ENCODE measurements around the gene MAK. TPM values are rescaled to one million over a fixed set of nuclear protein-coding genes. Genes with fewer than 3 reads are reported as not detected.

The MAK gene
- total and polyA plus RNA-seq, 2 experiments from 2014 or later: 0.35 to 1.6 TPM

DNA sequence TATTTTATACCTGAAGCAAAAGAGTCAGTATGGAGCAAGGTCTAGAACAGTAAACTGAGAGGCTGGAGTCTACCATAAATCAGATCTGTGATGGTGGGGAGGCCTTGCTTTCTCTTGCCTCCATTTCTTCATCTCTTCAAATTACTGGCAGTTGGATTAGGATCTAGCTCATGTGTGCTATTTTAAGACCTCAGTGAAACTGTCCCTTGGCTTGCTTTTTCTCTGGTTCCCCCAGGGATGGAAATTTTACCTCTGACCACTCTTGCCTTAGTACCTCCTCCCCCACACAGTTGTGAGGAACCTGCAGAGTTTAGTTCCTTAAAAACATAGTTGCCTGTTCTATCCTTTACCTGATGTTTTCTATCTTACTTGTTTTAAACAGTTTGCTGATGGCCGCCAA, 82.3 kb downstream of the MAK start:
- DNase-seq (ENCODE audit: low spot score) (no peak), ATAC-seq (no peak)
- Mint-ChIP-seq H3K4me1 (peaks cover 3% of the 10 kb centered on the region; the same call in 2 of the 3 replicates), H3K9me3 (no peaks in the 10 kb centered on the region; the same call in 2 of the 3 replicates), H3K36me3 (ENCODE audit: low read depth) (peaks cover 85% of the 10 kb centered on the region), H3K4me3 (no peak overlapping the region), H3K27ac (no peak overlapping the region), H3K27me3 (ENCODE audit: insufficient read depth, low read depth, poor library complexity) (peaks cover 3% of the 10 kb centered on the region)
- Histone ChIP-seq H3K79me2 (replicated peaks; ENCODE audit: insufficient read depth) (peaks cover 68% of the 10 kb centered on the region), H3K4me3 (no peak overlapping the region), H3K27ac (ENCODE audit: low read depth) (no peak overlapping the region), H4K20me1 (replicated peaks; ENCODE audit: insufficient read depth) (peaks cover 25% of the 10 kb centered on the region), H3K4me2 (no peak overlapping the region), H3F3A (replicated peaks; ENCODE audit: low read depth) (0 out of 2 replicates have a peak, but pooled peaks cover 4% of the 10 kb centered on the region), H3K4me1 (ENCODE audit: insufficient read depth) (no peaks in the 10 kb centered on the region), H3K9me2 (ENCODE audit: insufficient read depth) (no peaks in the 10 kb centered on the region), H3K36me3 (ENCODE audit: insufficient read depth) (peaks cover 29% of the 10 kb centered on the region), H3K27me3 (ENCODE audit: insufficient read depth) (no peaks in the 10 kb centered on the region), H2AFZ (no peak overlapping the region)
- TF ChIP-seq EZH2 (IDR thresholded peaks at IDR 0.05; ENCODE audit: low read depth, unreplicated experiment): no peak
- TF ChIP-seq, protein P1, sequence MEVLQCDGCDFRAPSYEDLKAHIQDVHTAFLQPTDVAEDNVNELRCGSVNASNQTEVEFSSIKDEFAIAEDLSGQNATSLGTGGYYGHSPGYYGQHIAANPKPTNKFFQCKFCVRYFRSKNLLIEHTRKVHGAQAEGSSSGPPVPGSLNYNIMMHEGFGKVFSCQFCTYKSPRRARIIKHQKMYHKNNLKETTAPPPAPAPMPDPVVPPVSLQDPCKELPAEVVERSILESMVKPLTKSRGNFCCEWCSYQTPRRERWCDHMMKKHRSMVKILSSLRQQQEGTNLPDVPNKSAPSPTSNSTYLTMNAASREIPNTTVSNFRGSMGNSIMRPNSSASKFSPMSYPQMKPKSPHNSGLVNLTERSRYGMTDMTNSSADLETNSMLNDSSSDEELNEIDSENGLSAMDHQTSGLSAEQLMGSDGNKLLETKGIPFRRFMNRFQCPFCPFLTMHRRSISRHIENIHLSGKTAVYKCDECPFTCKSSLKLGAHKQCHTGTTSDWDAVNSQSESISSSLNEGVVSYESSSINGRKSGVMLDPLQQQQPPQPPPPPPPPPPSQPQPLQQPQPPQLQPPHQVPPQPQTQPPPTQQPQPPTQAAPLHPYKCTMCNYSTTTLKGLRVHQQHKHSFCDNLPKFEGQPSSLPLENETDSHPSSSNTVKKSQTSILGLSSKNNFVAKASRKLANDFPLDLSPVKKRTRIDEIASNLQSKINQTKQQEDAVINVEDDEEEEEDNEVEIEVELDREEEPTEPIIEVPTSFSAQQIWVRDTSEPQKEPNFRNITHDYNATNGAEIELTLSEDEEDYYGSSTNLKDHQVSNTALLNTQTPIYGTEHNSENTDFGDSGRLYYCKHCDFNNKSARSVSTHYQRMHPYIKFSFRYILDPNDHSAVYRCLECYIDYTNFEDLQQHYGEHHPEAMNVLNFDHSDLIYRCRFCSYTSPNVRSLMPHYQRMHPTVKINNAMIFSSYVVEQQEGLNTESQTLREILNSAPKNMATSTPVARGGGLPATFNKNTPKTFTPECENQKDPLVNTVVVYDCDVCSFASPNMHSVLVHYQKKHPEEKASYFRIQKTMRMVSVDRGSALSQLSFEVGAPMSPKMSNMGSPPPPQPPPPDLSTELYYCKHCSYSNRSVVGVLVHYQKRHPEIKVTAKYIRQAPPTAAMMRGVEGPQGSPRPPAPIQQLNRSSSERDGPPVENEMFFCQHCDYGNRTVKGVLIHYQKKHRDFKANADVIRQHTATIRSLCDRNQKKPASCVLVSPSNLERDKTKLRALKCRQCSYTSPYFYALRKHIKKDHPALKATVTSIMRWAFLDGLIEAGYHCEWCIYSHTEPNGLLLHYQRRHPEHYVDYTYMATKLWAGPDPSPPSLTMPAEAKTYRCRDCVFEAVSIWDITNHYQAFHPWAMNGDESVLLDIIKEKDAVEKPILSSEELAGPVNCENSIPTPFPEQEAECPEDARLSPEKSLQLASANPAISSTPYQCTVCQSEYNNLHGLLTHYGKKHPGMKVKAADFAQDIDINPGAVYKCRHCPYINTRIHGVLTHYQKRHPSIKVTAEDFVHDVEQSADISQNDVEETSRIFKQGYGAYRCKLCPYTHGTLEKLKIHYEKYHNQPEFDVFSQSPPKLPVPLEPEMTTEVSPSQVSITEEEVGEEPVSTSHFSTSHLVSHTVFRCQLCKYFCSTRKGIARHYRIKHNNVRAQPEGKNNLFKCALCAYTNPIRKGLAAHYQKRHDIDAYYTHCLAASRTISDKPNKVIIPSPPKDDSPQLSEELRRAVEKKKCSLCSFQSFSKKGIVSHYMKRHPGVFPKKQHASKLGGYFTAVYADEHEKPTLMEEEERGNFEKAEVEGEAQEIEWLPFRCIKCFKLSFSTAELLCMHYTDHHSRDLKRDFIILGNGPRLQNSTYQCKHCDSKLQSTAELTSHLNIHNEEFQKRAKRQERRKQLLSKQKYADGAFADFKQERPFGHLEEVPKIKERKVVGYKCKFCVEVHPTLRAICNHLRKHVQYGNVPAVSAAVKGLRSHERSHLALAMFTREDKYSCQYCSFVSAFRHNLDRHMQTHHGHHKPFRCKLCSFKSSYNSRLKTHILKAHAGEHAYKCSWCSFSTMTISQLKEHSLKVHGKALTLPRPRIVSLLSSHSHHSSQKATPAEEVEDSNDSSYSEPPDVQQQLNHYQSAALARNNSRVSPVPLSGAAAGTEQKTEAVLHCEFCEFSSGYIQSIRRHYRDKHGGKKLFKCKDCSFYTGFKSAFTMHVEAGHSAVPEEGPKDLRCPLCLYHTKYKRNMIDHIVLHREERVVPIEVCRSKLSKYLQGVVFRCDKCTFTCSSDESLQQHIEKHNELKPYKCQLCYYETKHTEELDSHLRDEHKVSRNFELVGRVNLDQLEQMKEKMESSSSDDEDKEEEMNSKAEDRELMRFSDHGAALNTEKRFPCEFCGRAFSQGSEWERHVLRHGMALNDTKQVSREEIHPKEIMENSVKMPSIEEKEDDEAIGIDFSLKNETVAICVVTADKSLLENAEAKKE (CRISPR knock-in tag; IDR thresholded peaks at IDR 0.05): no peak
- TF ChIP-seq NANOG (IDR thresholded peaks at IDR 0.05; ENCODE audit: borderline replicate concordance): no peak
- TF ChIP-seq STAT1 (IDR thresholded peaks at IDR 0.05; ENCODE audit: unreplicated experiment): no peak
- TF ChIP-seq, protein P2, sequence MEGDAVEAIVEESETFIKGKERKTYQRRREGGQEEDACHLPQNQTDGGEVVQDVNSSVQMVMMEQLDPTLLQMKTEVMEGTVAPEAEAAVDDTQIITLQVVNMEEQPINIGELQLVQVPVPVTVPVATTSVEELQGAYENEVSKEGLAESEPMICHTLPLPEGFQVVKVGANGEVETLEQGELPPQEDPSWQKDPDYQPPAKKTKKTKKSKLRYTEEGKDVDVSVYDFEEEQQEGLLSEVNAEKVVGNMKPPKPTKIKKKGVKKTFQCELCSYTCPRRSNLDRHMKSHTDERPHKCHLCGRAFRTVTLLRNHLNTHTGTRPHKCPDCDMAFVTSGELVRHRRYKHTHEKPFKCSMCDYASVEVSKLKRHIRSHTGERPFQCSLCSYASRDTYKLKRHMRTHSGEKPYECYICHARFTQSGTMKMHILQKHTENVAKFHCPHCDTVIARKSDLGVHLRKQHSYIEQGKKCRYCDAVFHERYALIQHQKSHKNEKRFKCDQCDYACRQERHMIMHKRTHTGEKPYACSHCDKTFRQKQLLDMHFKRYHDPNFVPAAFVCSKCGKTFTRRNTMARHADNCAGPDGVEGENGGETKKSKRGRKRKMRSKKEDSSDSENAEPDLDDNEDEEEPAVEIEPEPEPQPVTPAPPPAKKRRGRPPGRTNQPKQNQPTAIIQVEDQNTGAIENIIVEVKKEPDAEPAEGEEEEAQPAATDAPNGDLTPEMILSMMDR (conservative IDR thresholded peaks at IDR 0.05; ENCODE audit: low read depth in 2 of 2): no peak
- TF ChIP-seq JUNB (IDR thresholded peaks at IDR 0.05; ENCODE audit: unreplicated experiment): no peak
- no peak for TF ChIP-seq EZH2phosphoT487 (IDR thresholded peaks at IDR 0.05; ENCODE audit: unreplicated experiment)
- no peak for TF ChIP-seq POLR2AphosphoS5 (IDR thresholded peaks at IDR 0.05; ENCODE audit: low read depth)
- no peak for TF ChIP-seq ZNF114 (CRISPR knock-in tag; IDR thresholded peaks at IDR 0.05)
- TF ChIP-seq, protein P3, sequence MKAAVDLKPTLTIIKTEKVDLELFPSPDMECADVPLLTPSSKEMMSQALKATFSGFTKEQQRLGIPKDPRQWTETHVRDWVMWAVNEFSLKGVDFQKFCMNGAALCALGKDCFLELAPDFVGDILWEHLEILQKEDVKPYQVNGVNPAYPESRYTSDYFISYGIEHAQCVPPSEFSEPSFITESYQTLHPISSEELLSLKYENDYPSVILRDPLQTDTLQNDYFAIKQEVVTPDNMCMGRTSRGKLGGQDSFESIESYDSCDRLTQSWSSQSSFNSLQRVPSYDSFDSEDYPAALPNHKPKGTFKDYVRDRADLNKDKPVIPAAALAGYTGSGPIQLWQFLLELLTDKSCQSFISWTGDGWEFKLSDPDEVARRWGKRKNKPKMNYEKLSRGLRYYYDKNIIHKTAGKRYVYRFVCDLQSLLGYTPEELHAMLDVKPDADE (IDR thresholded peaks at IDR 0.05): no peak
- TF ChIP-seq ZNF331 (CRISPR knock-in tag; IDR thresholded peaks at IDR 0.05; ENCODE audit: low read depth): no peak
- no peak for TF ChIP-seq CREB1 (CRISPR knock-in tag; IDR thresholded peaks at IDR 0.05; ENCODE audit: low read depth)
- TF ChIP-seq, protein P4, sequence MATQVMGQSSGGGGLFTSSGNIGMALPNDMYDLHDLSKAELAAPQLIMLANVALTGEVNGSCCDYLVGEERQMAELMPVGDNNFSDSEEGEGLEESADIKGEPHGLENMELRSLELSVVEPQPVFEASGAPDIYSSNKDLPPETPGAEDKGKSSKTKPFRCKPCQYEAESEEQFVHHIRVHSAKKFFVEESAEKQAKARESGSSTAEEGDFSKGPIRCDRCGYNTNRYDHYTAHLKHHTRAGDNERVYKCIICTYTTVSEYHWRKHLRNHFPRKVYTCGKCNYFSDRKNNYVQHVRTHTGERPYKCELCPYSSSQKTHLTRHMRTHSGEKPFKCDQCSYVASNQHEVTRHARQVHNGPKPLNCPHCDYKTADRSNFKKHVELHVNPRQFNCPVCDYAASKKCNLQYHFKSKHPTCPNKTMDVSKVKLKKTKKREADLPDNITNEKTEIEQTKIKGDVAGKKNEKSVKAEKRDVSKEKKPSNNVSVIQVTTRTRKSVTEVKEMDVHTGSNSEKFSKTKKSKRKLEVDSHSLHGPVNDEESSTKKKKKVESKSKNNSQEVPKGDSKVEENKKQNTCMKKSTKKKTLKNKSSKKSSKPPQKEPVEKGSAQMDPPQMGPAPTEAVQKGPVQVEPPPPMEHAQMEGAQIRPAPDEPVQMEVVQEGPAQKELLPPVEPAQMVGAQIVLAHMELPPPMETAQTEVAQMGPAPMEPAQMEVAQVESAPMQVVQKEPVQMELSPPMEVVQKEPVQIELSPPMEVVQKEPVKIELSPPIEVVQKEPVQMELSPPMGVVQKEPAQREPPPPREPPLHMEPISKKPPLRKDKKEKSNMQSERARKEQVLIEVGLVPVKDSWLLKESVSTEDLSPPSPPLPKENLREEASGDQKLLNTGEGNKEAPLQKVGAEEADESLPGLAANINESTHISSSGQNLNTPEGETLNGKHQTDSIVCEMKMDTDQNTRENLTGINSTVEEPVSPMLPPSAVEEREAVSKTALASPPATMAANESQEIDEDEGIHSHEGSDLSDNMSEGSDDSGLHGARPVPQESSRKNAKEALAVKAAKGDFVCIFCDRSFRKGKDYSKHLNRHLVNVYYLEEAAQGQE (IDR thresholded peaks at IDR 0.05; ENCODE audit: unreplicated experiment): no peak
